ENCODE results near the gene DUSP5. TPM values are rescaled to one million over a fixed set of nuclear protein-coding genes. Genes with fewer than 3 reads are reported as not detected.

Gene DUSP5
- polyA plus RNA-seq, 12 donors, result 1.8 to 9.2 (median 3.7) TPM; not detected in 2

DNA sequence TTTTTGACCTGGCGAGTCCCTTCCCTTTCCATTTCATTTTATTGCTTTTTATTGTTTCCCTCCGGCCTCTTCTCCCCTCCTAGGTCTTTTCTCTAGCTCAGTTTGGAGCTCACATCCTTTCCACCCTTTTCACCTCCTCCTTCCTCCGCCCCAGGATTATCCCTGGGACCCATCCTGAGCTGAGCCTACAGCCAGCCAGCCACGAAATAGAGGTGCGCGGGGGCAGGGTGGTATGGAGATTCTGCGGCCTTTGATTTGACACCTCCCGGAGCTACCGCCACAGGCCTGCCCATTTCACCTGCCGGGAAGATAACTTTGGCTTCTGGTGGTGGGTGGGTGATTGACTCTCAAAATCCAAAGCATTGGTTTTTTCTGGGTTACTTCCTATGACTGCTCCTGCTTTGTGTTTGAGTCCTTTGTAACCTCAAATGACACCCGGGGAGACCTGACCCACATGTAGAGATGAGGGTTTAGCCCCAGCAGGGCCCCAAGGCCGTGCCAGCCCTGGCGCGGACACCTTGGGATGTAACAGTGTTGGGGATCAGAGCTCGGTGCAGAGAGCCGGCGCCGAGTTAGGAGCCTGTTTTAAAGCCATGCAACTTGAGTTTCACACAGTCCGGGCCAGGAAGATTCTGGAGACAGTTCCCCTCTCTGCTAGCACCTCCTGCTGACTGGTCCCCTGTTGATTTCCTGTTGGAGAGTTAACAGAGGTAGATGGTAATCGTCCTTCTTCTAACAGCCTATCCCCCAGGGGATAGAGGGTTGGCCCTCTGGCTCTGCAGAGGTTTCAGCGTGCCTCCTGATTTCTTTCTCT lies 1.5 kb downstream of the DUSP5 start:
- no peak for DNase-seq

DNA sequence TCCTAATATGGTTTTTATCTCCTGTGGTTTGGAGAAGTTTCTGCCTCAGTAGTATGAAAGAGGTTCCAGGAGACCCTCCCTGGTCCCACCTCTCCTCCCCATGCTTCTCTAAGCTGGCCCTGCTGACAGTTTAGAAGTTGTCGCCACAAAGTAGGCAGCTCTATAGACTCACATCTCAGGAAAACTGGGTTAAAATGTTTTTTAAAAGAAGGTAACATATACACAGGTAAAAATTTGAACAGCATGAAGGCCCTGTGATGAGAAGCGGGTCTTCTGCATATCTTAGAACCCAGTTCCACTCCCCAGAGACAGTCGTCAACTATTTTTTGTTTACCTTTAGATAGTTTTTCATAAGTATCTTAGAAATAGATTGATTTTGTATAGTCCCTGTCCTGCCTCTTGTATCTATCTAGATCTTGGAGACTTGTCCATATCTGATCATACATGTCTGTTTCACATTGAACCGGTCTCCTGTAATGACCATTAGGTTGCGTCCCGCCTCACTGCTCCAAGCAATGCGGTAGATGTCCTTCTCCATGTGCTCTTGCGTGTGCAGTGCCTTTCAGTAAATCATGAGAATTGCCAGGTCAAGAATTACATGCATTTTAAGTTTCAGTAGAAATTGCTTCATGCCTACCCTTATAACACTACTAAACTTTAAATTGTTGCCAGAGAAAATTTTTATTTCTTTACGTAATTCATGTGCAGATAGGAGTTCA lies 2.2 kb downstream of the DUSP5 start:
- DNase-seq, result no peak

DNA sequence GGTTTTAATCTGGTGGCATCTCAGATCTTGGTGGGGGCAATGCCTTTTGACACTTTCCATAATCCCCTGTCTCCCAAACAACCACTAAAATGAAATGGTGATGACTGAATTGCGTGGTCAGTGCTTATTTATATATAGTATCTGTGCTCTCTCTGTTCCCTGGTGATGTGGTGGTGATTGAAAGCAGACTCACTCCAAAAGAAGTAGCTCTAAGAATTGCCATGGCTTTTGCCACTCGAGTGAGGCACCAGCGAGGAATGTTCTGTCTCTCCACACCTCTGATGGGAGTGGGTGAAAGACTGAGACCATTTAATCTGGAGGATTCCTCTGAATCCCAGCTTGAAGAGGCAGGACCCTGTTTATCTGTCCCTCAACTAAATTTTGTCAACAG lies 2.8 kb downstream of the DUSP5 start:
- DNase-seq, result no peak

DNA sequence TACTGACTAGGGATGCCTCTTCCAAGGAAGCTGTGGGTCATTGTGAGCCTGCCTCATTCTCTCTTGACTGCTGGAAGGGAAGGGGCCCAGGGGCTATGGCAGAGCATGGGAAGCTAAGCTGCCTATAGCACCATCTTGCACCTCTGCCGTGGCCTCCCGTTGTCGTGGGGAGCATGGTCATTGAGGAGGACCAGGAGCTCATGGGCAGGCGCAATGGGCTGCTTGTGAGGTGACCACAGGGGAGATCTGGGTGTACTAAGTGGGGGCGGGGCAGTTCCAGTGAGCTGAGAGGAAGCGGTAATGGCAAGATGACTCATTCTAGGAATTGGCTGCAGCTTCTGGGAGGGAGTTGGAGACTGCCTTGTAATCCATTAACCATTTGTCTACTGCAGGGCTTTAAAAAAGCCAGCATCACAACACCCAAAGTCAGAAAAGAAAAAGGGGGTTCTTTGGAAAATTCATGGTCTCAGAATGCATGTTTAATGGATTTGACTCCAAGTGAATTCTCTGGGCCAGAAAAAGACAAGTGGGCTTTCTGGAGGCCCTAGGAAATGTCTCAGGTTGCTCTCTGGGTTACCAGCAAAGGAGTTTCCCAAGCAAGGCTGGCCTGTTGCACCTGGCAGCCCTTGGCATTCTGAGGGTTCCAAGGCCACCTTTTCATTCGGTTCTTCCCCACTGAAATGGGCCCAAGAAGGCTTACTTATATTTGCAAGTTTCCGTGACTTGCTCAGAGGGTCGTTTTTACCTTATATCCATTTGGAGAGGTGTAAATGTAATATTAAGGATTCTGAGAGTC lies 3.6 kb downstream of the DUSP5 start:
- peak; percentile 86 for DNase-seq

DNA sequence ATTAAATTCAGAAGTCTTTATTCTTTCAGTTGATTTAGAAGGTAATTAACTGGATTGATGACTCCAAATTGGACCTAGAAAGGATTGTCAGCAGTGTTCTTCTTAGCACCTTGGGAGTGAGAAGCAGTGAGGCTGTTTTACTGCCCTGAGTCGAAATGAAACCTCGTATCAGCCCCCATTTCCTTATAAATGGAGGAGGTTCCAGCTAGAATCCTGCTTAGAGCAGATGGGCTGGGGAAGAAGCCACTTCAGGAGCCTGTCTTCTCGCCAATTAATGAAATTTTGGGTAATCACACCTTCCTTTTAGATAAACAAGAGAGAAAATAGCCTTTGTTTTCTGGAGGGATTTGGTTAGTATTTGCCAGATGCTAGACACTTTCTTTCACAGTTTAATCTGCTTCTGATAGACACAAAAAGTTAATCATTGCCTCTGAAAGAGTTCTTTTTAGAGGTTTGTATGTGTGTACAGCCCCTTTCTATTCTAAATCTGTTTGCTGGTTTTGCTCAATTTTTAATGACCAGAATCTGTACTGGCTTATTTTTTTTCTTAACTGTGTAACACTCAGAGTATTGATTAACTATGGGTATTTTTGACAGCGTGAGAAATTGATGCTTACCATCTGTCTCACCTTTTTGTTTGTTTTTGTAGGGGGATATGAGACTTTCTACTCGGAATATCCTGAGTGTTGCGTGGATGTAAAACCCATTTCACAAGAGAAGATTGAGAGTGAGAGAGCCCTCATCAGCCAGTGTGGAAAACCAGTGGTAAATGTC lies 4.6 kb downstream of the DUSP5 start:
- DNase-seq, result no peak

DNA sequence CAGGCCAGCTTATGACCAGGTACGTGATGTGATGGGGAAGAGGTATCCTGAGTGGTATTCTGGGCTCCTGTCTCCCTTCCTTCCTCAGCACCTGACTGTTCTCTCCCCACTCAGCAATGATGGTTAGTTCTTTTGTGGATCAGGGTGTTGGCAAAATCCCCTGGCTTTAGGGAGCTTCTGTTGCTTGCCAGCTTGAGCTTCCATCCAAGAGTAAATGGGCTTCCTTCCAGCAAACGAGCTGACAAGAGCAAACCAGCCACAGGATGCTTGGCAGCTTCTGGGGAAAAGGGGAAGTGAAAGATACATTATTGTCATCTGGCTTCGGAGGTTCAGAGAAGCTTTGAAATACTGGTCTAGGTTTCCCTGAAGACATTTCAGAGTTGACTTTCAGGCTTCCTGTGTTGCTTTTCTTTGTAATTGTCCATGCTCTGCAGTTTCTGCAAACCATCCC lies 5.2 kb downstream of the DUSP5 start:
- DNase-seq, result peak; percentile 79

DNA sequence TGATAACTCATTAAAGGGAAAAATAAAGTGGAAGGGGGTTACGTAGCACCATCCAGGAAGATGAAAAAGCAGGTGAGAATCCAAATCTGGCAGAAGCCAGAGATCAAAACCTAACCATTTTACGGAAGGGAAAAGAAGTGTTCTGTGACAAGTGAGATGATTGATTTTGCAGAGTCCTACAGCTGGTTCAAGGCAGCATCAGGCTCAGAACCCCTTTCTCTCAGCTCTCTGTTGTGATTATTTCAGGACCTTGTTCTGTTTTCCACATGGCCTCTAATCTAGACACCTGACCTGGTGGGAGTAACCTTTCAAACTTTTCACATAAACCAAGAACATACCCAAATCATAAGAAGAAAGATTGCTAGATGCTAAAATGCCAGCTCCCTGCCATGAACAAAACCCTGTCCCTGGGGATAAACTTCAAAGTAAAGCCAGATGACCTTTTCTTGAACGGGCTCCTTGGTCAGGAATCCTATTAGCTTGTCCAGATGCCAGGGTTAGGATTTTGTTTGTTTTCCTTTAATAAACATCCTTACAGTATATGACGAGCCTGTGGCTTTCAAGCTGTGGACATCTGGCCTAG lies 5.9 kb downstream of the DUSP5 start:
- DNase-seq, result no peak

DNA sequence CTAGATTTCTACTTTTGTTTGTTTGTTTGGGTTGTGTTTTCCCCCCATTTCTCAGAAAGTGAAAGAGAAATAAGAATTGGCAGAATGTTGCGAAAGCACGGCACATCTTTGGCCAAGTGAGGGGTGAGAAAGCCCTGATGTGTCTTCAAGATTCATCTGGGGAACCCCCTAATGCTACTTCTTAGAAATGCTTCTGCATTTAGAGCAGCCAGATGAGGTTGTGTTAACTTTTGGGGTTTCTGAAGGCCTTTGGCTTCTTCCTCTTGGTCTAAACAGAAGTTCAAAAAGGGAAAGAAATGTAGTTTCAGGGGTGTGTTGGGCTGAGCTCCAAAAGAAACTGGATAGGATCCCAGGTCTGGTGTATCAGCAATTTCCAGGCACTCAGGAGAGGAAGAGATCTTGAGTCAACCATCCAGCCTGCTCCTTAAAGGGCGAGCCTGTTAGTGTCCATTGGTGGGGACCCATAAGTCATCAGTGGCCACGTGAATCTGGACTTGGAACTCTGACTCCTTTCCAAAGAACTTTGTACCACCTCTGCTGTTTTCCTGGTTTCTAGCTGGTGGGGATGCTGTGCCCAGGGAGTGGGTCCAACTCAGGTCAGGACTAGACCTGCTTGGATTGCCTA lies 6.5 kb downstream of the DUSP5 start:
- DNase-seq, result peak; percentile 59

DNA sequence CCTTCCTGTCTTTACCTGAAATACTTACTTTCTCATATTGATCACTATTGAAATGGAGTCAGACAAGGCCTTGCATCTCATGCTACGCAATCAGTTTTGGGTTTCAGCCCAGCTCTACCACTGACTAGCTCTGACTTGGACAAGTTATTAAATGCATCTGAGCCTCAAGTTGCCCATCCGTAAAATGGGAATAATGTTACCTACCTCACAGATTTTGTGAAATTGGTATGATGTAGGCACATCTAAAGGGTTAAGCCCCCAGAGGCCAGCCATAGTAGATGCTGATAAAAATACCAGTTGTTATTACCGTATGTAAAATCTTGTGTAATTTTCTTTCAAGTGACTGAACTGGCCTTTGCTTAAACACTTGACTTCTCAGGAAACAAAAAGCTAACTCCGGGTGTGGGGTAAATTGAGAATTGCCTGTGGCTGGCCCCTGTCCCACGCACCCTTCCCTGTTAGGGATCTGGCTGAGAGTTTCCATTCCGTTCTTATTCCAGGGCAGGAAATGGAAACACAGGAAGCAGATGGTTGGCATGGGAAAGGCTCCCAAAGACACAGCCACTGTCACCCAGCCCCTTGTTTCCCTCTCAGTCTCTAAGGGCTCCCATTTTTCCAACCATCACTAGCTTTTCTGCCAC lies 7.5 kb downstream of the DUSP5 start:
- no peak for DNase-seq

DNA sequence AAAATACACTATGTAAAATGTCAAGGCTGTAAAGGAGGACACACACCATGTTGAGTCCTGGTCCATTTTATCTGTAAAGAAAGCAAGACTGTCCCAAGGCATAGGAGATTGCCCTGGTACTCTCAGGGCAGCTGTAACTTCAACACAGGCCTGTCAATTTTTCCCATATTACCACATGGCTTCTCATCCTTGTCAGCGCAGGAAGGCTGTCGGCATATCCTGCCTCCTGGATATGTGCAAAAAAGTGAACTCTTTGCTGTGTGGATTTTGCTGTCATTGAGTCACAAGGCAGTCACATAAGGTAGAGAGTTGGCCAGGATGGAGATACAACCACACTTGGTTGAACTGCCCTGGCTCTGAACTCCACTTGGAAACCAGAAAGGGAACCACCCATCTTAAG lies 8.7 kb downstream of the DUSP5 start:
- DNase-seq, result no peak

DNA sequence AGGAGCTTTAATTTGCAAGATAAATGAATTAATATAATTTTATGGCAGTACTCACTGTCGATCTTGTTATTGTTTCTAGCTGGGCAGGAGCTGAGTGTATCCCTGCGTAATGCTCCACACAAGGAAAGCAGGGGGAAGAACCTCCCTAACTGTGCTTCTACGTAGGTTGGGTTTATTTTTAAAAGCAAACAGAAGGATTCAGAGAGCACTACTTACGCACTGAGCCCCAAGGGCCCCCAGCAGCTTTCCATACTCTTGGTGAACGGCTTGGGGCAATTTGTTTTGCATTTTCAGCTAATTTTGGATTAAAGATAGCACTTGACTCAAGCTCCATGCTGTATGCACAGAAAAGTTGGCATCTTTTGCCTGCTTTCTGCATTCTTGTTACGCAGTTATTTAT lies 9.6 kb downstream of the DUSP5 start:
- no peak for DNase-seq

DNA sequence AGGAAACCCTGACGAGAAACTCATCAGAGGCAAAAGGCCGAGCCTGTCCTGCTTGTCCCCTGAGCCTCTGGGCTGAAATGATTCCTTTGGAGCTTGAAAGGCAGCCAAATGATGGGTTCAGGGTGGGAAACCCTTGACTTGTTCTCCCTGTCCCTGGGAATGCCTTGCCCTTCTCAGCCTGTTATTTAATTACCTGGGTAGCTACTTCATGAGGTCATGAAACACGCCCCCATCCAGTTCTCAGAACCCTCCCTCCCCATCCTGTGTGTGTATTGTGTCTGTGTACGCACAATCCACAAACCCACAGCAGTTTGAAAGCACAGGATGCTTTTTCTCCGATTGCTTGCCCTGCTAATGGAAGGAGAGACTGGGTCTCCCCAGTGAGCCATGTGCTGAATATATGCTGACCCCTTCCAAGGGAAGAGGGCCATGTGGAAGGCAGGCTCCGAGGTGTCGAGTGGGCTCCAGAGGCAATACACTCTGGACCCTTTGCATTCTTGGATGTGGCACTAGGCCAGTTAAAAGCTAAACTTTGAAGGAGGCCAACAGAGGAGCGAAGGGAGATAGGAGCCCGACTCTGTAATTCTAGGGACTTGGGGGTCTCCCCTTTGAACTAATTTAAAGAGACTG lies 10.6 kb downstream of the DUSP5 start:
- DNase-seq, result no peak

DNA sequence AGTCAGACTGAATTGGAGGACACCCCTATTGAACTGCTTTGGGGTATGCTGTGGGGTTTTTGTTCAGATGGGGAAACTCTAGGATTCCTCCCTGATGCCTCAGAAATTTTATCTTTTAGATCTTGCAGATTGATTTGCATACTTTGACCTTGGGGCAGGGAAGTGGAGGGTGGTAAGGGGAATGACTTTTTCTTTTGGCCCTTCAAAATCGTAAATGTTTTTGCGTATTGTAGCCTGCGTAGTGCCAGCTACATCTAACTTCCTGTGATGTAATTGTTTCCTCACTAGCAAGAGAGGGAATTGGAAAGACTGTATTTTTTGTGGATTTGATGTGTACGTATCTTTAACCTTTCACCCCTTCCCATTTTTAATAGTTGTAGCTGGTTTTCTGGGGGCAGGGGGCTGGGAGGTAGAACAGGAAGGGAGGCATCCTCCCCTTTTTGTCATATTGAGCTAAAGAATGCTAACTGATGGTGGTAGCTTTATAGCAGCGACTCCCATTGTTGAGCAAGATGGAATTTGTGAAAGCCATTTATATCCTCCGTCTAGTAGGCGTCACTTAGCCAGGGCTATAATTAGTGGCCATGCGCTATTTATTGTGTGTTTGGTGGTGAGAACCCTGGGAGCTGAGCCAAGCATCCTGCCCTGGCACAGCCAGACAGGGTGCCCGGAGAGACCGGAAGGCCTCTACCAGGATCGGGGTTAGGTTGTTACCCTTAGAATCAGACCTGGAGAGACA lies 11.3 kb downstream of the DUSP5 start:
- DNase-seq, result no peak

DNA sequence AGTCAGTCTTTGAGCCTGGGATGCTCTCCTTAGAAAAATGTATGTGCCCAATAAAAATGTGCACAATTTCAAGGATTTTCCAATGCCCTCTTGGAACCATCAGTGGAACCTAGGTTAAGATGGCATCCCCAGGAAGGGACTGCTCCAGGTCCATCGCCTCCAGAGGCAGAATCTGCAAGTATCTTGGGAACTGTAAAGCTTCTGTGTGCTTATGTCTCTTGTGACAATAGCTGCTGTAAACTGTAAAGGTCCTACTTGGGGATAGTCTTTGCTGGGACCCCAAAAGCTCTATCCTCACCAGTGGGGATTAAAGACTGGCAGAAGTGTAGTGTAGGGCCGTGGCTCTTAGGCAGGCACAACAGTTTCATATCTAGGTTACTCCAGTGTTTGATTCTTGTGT lies 11.9 kb downstream of the DUSP5 start:
- no peak for DNase-seq

DNA sequence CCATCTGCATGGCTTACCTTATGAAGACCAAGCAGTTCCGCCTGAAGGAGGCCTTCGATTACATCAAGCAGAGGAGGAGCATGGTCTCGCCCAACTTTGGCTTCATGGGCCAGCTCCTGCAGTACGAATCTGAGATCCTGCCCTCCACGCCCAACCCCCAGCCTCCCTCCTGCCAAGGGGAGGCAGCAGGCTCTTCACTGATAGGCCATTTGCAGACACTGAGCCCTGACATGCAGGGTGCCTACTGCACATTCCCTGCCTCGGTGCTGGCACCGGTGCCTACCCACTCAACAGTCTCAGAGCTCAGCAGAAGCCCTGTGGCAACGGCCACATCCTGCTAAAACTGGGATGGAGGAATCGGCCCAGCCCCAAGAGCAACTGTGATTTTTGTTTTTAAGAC lies 12.4 kb downstream of the DUSP5 start:
- no peak for DNase-seq

DNA sequence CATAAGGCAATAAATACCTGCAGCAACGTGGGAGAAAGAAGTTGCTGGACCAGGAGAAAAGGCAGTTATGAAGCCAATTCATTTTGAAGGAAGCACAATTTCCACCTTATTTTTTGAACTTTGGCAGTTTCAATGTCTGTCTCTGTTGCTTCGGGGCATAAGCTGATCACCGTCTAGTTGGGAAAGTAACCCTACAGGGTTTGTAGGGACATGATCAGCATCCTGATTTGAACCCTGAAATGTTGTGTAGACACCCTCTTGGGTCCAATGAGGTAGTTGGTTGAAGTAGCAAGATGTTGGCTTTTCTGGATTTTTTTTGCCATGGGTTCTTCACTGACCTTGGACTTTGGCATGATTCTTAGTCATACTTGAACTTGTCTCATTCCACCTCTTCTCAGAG lies 13.0 kb downstream of the DUSP5 start:
- no peak for DNase-seq

DNA sequence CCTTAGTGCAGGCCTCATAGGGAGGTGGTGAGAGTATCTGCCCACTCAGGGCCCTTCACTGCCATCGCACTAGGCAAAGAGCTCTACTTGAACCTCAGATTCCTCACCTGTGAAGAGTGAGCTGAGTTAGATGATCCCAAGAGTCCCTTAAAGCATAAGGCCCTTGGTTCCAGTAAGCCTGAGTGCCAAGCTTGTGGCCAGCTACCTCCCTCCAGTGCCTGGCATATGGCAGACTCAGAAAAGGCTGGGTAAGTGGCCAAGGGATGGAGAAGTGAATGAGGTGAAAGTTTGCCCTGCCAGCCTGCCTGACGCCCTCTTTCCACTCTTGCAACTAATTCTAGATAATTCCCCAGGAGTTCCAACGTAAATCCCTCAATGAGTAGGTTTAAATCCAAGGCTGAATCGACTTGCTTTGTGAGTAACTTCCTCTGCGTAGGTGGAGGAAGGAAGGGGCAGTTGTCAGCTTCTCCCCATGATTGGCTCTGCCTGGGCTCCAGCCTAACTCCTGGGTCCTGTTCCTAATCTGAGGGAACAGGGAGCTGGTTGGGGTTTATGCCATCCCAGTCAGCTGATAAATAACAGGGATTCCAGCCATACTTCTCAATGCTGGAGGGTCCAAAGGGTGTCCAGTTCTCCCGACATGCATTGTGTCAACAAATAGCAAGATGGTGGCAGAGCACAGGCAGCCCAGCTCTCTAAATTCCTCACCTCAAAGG lies 14.2 kb downstream of the DUSP5 start:
- DNase-seq, result no peak

DNA sequence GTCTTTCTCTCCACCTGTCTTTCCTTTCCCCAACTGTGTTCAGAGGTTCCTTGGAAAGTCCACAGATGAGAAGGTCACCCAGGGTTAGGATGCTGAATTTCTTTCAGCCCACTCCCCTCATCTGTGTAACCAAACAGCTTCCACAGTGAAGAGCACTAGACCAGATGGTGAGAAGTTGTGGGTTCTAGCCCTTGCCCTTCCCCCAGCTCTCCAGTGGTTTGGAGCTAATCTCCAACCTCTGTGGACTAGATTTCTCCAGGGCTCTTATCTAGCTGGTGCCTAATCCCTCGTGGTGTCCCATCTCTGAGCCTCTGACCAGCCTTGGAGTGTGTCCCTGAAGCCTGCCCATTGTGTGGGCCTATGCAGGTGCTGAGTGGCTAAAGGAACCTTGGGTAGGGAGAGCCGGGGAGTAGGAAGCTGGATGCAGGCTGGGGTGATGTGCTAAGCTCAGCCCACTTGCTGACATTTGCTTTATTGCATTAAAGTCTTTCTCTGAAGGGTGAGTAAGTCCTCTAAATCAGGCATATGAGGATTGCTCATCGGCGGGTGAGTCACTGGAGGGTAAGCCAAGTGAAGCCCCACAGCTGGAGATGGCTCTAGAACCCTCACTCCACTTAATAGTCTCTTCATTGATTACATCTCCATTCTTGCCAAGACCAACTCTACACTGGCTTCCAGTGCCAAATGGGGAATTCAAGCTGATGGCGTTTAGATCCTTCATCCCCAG lies 14.9 kb downstream of the DUSP5 start:
- no peak for DNase-seq

Data from muscle of arm (tissue), 12 donors.